ENCODE results near the gene CLEC5A.

- TF ChIP-seq POLR2A (IDR thresholded peaks at IDR 0.05; ENCODE audit: low read depth, low read length) (no peak), TAF1 (IDR thresholded peaks at IDR 0.05; ENCODE audit: borderline replicate concordance, low read depth, low read length) (no peak)
Observed at GRCh38 chr7:141952461-141952860, 5.7 kb upstream of the CLEC5A start.
